ENCODE measurements around the gene FAH. TPM values are rescaled to one million over a fixed set of nuclear protein-coding genes. Genes with fewer than 3 reads are reported as not detected.

Gene FAH
- total RNA-seq, 2 donors from 2014 or later, result 16.1 to 21.9 TPM

GRCh38 chr15:80191198-80191597, 38.4 kb downstream of the FAH start:
- Histone ChIP-seq H3K36me3 (peaks cover 15% of the 10 kb centered on the region), H3K4me1 (ENCODE audit: control insufficient read depth in 1 of 2, low read depth in 2 of 2) (no peaks in the 10 kb centered on the region), H3K4me3 (no peak overlapping the region), H3K9me3 (no peaks in the 10 kb centered on the region), H3K27me3 (replicated peaks; ENCODE audit: insufficient read depth) (no peaks in the 10 kb centered on the region), H3K27ac (no peak overlapping the region)
- DNase-seq (ENCODE audit: low spot score), result no peak
- no peak for ATAC-seq (ENCODE audit: insufficient number of reproducible peaks, low FRiP score, low read depth)
- TF ChIP-seq CTCF (IDR thresholded peaks at IDR 0.05), result no peak

GRCh38 chr15:80191897-80192595, 39.2 kb downstream of the FAH start:
- H3K36me3 ChIP-seq, result peaks cover 7% of the 10 kb centered on the region
- no peaks in the 10 kb centered on the region for H3K27me3 ChIP-seq (replicated peaks; ENCODE audit: insufficient read depth)
- TF ChIP-seq CTCF (IDR thresholded peaks at IDR 0.05), result no peak
- no peaks in the 10 kb centered on the region for H3K4me1 ChIP-seq (ENCODE audit: control insufficient read depth in 1 of 2, low read depth in 2 of 2)
- no peaks in the 10 kb centered on the region for H3K9me3 ChIP-seq
- H3K27ac ChIP-seq, result no peak overlapping the region
- DNase-seq (ENCODE audit: low spot score) (no peak), ATAC-seq (ENCODE audit: insufficient number of reproducible peaks, low FRiP score, low read depth) (no peak)
- H3K4me3 ChIP-seq, result no peak overlapping the region

GRCh38 chr15:80194186-80194585, 41.4 kb downstream of the FAH start:
- Histone ChIP-seq H3K4me1 (ENCODE audit: control insufficient read depth in 1 of 2, low read depth in 2 of 2) (no peaks in the 10 kb centered on the region), H3K27me3 (replicated peaks; ENCODE audit: insufficient read depth) (no peaks in the 10 kb centered on the region), H3K27ac (no peak overlapping the region), H3K4me3 (no peak overlapping the region), H3K36me3 (no peaks in the 10 kb centered on the region), H3K9me3 (no peaks in the 10 kb centered on the region)
- ATAC-seq (ENCODE audit: insufficient number of reproducible peaks, low FRiP score, low read depth) (no peak), DNase-seq (ENCODE audit: low spot score) (no peak)
- TF ChIP-seq CTCF (IDR thresholded peaks at IDR 0.05), result no peak

- Histone ChIP-seq H3K36me3 (no peaks in the 10 kb centered on the region), H3K27me3 (replicated peaks; ENCODE audit: insufficient read depth) (no peaks in the 10 kb centered on the region), H3K9me3 (no peaks in the 10 kb centered on the region), H3K27ac (no peak overlapping the region), H3K4me3 (no peak overlapping the region), H3K4me1 (ENCODE audit: control insufficient read depth in 1 of 2, low read depth in 2 of 2) (no peaks in the 10 kb centered on the region)
- DNase-seq (ENCODE audit: low spot score), result no peak
- TF ChIP-seq CTCF (IDR thresholded peaks at IDR 0.05), result no peak
- no peak for ATAC-seq (ENCODE audit: insufficient number of reproducible peaks, low FRiP score, low read depth)
Measured at GRCh38 chr15:80194914-80195313, 42.1 kb downstream of the FAH start.

GRCh38 chr15:80199366-80199765, 46.6 kb downstream of the FAH start:
- DNase-seq (ENCODE audit: low spot score) (no peak), ATAC-seq (ENCODE audit: insufficient number of reproducible peaks, low FRiP score, low read depth) (no peak)
- H3K27ac ChIP-seq, result no peak overlapping the region
- no peaks in the 10 kb centered on the region for H3K27me3 ChIP-seq (replicated peaks; ENCODE audit: insufficient read depth)
- H3K4me1 ChIP-seq (ENCODE audit: control insufficient read depth in 1 of 2, low read depth in 2 of 2), result no peaks in the 10 kb centered on the region
- no peaks in the 10 kb centered on the region for H3K9me3 ChIP-seq
- no peak for TF ChIP-seq CTCF (IDR thresholded peaks at IDR 0.05)
- no peaks in the 10 kb centered on the region for H3K36me3 ChIP-seq
- no peak overlapping the region for H3K4me3 ChIP-seq
